Measurements from ENCODE around the gene PLEKHG5.
"Not testable (repeated sequence)": the region's sequence is repeated elsewhere in the genome, so short reads cannot be mapped to it uniquely, and the experiment has no call there.

DNA sequence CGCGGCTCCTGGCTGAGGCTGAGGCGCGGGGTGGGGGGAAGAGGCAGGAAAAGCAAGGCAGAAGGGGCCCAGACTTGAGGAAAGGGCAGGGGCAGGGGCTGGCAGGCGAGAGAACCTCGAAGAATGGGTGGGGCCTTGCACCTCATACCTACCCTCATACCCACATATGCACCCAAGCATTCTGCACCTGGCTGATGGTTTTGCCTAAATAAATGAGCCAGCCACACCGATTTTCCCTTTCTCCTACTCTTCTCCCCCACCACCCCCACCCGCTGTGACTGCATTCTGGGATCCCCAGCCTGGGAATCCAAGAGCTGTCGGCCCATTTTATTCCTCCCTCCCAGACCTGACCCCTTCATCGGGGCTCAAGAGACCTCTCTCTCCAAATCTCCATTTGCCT is 41.0 kb downstream of the PLEKHG5 start:
- not testable (repeated sequence) for TF ChIP-seq EZH2 (IDR thresholded peaks at IDR 0.05; ENCODE audit: low read length, missing control alignments)
- TF ChIP-seq, protein P1, sequence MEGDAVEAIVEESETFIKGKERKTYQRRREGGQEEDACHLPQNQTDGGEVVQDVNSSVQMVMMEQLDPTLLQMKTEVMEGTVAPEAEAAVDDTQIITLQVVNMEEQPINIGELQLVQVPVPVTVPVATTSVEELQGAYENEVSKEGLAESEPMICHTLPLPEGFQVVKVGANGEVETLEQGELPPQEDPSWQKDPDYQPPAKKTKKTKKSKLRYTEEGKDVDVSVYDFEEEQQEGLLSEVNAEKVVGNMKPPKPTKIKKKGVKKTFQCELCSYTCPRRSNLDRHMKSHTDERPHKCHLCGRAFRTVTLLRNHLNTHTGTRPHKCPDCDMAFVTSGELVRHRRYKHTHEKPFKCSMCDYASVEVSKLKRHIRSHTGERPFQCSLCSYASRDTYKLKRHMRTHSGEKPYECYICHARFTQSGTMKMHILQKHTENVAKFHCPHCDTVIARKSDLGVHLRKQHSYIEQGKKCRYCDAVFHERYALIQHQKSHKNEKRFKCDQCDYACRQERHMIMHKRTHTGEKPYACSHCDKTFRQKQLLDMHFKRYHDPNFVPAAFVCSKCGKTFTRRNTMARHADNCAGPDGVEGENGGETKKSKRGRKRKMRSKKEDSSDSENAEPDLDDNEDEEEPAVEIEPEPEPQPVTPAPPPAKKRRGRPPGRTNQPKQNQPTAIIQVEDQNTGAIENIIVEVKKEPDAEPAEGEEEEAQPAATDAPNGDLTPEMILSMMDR (conservative IDR thresholded peaks at IDR 0.05 in 1 of 2, IDR thresholded peaks at IDR 0.05 in 1 of 2; ENCODE audit: low read depth in 1 of 2, low read length in 2 of 2): not testable (repeated sequence)
